ENCODE measurements around the gene KCNQ4.

DNA sequence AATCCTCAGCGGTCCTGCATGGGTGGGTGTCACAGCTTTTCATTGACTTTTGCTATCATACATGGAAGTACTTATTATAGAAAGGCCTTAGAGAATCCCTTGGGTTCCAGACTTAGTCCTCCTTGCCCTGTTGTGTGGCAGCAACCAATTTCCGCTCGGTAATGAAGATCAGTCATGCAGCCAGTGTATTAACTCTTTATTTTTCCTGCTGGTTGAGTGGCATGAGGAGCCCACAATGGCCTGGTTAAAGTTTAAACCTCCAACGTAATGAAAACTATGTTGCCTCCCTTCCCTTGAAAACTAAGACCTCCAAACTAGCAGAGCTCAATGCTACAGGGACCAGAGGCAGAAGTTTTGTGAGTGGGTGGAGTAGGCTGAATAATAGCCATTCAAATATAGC, 58.6 kb downstream of the KCNQ4 start:
- TF ChIP-seq CTCF (IDR thresholded peaks at IDR 0.05; ENCODE audit: low read length) (no peak), EZH2 (IDR thresholded peaks at IDR 0.05; ENCODE audit: borderline replicate concordance, low read length) (no peak)
